Astrocyte of the hippocampus (primary cell): Measurements from ENCODE around the gene RIMS1.

Experiments
- DNase-seq: peaks from one replicate; pipeline ENCODE4 v3.0.0; 2011; ENCODE audit warnings: low read depth, low spot score

Gene RIMS1

GRCh38 chr6:72094506-72094905 is 208.2 kb downstream of the RIMS1 start:
- no peak for DNase-seq

- DNase-seq, result peak; percentile 11
Observed at GRCh38 chr6:72102561-72102960, 216.2 kb downstream of the RIMS1 start.

GRCh38 chr6:72111611-72112010 is 225.3 kb downstream of the RIMS1 start:
- DNase-seq, result no peak

GRCh38 chr6:72130327-72130726 is 244.0 kb downstream of the RIMS1 start:
- DNase-seq, result no peak

GRCh38 chr6:72132427-72132826 is 246.1 kb downstream of the RIMS1 start:
- DNase-seq, result no peak

GRCh38 chr6:72132851-72133250 is 246.5 kb downstream of the RIMS1 start:
- DNase-seq, result no peak

GRCh38 chr6:72133324-72133723 is 247.0 kb downstream of the RIMS1 start:
- DNase-seq, result no peak

GRCh38 chr6:72140795-72141194 is 254.4 kb downstream of the RIMS1 start:
- DNase-seq, result no peak

- no peak for DNase-seq
Observed at GRCh38 chr6:72149715-72150114, 263.4 kb downstream of the RIMS1 start.

GRCh38 chr6:72151742-72152141 is 265.4 kb downstream of the RIMS1 start:
- DNase-seq, result no peak

- no peak for DNase-seq
Observed at GRCh38 chr6:72175916-72176315, 289.6 kb downstream of the RIMS1 start.

- peak; percentile 66 for DNase-seq
Observed at GRCh38 chr6:72182337-72183246, 296.2 kb downstream of the RIMS1 start.

GRCh38 chr6:72203983-72204382 is 317.6 kb downstream of the RIMS1 start:
- no peak for DNase-seq

GRCh38 chr6:72205500-72205899 is 319.1 kb downstream of the RIMS1 start:
- DNase-seq, result no peak

- no peak for DNase-seq
Observed at GRCh38 chr6:72206606-72207005, 320.3 kb downstream of the RIMS1 start.

- DNase-seq, result no peak
Observed at GRCh38 chr6:72212686-72213085, 326.3 kb downstream of the RIMS1 start.

GRCh38 chr6:72213654-72214053 is 327.3 kb downstream of the RIMS1 start:
- DNase-seq, result no peak

- DNase-seq, result no peak
Observed at GRCh38 chr6:72216222-72217068, 330.1 kb downstream of the RIMS1 start.

GRCh38 chr6:72217626-72218025 is 331.3 kb downstream of the RIMS1 start:
- no peak for DNase-seq

GRCh38 chr6:72218125-72218524 is 331.8 kb downstream of the RIMS1 start:
- DNase-seq, result peak; percentile 51

- no peak for DNase-seq
Observed at GRCh38 chr6:72219536-72219935, 333.2 kb downstream of the RIMS1 start.

GRCh38 chr6:72238021-72238420 is 351.7 kb downstream of the RIMS1 start:
- DNase-seq, result no peak

- DNase-seq, result peak; percentile 9
Observed at GRCh38 chr6:72238900-72239299, 352.6 kb downstream of the RIMS1 start.
